GM19455 (cell line): ENCODE data around the gene RWDD1.
"Not testable (repeated sequence)": the region's sequence is repeated elsewhere in the genome, so short reads cannot be mapped to it uniquely, and the experiment has no call there.

Experiments used
- ATAC-seq: cut with Tn5 transposase; IDR thresholded peaks from one replicate; pipeline ENCODE4 v1.9.1; 2021; ENCODE audit not compliant: unreplicated experiment

The RWDD1 gene

GRCh38 chr6:116560130-116560529, 11.2 kb upstream of the RWDD1 start:
- no peak for ATAC-seq

- ATAC-seq: peak; percentile 72
Observed at GRCh38 chr6:116561377-116562018, 9.8 kb upstream of the RWDD1 start.

- ATAC-seq: no peak
Observed at GRCh38 chr6:116562019-116562403, 9.3 kb upstream of the RWDD1 start.

DNA sequence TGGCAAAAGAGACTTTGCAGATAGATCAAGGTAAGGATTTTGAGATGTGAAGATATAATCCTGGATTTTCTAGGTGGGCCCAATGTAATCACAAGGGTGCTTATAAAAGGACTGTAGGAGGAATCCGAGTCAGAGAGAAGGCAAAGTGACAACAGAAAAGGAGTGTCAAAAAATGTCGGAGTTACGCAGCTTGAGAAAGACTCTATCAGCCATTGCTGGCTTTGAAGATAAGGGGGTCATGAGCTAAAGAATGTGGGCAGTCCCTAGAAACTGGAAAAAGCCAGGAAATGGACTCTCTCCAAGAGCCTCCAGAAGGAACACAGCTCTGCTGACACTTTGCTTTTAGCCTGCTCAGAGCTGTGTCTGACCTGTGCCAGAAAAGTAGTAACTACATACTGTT, 8.7 kb upstream of the RWDD1 start:
- no peak for ATAC-seq

DNA sequence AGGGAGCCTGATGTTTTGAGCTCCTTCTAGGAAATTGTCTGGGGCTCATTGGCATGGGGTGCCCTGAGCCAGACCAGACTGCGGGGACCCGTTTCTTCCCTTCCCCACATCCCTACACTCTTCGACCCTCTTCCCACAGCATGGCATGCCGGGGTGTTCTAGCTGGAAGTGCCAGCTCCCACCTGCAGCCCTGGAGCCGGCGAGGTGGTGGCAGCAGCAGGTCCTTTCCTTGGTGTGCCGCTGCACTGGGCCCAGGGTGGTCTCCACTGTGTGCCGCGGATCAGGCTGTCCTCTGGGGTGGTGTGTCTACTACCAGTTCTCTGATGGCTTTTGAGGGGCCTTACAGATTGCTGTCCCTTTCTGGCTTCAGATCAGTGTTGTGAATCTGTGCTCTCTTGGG, 7.5 kb upstream of the RWDD1 start:
- no peak for ATAC-seq

GRCh38 chr6:116564311-116564710, 7.0 kb upstream of the RWDD1 start:
- no peak for ATAC-seq

DNA sequence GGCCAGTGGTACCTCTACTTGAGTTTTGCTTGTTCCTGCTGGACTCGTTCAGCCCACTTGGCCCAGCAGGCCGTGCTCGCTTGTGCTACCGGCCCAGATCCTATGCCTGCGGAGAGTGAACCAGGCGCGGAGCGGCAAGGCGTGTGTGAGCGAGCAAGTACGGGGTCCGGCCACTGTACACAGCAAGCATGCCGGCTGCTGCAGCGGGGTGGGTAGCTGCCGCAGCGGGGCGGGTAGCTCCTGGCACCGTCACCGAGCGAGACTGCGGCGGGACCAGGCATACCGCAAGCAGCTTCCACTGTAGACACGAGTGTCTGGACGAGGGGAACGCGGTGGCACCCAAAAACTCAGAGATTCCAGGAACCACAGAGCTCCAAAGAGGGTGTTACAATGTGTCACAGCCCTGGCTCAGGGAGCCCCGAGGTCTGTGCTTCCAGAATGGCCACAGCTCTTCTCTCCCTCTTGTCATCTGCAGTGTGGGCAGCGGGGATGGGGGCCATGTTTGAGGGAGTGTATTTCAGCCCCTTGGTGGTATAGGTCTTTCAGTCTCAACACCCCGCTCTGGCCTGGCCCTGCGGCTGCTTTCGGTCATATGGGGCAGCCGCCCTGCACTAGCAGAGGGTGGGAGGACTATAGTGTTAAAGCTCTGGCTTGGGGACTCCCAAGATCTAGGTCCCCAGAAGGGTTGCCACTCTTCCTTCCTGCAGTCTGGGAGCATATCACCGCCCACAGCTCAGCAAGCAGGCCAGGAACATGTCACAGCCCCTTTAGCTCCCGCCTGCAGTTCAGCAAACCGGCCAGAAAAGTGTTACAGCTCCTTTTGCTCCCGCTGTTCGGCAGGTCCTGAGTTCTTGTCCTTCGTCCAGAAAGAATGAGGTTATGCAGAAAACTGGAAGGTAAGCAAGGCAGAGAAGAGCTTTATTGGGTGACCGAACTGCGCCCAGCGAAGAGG, 6.1 kb upstream of the RWDD1 start:
- no peak for ATAC-seq

DNA sequence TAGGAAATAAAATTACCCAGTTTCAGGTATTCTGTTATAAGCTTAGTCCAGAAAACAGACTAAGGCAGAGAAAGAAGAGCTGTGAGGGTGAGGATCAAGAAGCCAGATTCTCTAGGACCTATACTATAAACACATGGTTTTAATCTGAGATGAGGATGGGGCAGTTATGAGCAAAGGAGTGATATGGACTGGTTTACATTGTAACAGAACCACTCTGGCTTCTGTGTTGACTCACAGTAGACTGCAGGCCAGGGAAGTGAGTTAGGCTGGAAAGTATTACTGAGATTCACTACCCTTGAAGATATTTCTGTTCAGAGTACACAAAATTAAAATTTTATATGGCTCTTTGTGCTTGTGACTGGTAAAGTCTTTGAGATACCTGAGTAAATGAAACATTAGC, 3.2 kb upstream of the RWDD1 start:
- no peak for ATAC-seq

GRCh38 chr6:116568821-116569755, 2.2 kb upstream of the RWDD1 start:
- ATAC-seq: no peak

DNA sequence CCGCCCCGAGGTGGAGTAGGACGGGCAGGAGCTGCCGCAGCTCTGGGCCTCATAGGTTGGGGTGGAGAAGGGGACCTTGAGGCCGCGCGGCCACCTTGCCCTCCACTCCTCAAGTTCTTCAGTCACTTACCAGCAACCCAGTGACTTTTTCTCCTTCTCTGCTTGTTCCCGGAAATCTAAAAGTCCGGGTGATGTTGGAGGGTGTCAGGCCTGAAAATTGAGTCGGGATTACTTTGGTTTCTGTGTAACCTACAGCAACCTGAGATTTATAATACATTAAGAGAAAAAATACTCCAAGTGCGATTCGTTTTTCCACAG, 338 bp downstream of the RWDD1 start:
- no peak for ATAC-seq

DNA sequence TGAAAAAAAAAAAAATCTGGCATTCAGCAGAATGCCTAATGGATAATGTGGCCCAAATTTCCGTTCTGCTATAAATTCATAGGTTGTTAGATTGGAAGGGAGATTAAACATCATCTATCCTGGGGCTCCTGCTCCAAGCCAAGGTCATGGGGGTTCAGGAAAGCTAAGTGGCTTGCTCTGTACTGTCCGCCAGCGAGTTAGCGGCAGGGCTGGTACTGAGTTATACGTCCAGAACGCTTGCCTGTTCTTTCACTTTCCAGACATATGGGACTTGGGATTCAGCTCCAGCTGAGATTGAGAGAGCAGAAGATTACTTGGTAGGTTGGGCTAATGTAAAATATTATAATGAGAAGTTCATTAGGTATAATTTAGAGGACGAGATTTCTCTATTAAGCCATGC, 858 bp downstream of the RWDD1 start:
- ATAC-seq: no peak

DNA sequence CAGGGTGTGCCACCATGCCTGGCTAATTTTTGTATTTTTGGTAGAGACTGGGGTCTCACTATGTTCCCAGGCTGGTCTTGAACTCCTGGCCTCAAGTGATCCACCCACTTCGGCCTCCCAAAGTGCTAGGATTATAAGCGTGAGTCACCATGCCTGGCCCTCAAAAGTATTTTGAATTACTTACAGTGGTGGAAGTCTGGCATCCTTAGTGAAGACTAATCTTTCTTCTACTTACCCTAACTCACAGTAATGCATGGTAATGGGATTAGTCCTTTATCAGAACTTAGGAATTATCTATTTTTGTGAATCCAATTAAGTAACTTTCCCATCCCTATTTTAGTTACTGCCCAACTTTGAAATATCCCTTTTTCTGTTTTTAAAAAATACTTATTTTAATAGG, 3.9 kb downstream of the RWDD1 start:
- no peak for ATAC-seq

DNA sequence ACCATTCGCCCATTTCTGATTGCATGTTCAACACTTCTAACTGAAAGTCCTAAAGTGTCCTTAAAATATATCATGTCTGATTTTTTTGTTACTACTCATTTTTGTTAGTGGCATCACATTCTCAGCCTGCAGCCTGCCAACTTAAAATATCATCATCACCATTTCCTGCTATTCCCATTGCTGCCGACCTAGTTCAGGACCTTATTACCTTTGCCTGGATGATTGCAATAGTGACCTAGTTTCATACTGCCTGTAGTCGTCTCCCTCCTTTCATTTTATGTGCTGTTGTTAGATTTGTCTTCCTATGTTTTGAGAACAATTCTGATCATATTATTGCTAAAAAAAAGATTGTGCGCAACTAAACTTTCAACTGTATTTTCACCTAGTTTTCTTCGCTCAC, 6.2 kb downstream of the RWDD1 start:
- ATAC-seq: no peak

DNA sequence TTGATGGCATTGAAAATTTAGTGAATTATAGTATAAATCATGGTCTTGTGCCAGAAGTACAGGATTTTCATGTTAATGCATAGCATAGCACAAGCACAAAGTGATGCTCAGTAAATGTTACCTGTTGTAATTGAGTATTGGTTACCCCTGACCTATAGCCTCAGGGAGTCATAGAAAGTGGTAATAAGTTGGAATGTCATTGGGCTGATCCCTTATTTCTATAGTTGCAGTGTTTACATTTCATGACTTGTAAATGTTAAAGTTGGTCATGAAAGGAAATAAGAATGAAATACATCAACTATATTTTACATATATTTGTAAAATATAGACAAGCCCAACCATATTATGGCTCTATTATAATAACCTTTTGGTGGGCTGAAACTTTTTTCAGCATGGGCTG, 7.0 kb downstream of the RWDD1 start:
- ATAC-seq: no peak

GRCh38 chr6:116579143-116579542, 7.8 kb downstream of the RWDD1 start:
- ATAC-seq: no peak

DNA sequence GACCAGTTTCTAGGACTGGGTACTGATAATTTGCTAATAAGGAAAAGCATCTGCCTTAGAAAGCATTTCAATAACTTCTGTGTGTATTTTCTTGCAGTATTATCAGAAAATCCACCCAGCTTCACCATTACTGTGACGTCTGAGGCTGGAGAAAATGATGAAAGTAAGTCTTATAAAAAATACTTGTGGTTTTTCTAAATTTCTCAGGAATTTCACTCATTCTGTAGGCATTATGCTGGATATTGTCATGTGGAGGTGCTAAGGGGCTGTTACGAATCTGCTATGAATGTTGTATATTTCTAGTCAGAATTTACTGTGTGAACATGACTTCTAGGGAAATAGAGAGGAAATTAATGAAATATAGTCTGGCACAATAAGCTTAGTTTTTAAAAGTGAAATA, 8.9 kb downstream of the RWDD1 start:
- ATAC-seq: no peak

GRCh38 chr6:116586276-116586675, 15.0 kb downstream of the RWDD1 start:
- no peak for ATAC-seq

DNA sequence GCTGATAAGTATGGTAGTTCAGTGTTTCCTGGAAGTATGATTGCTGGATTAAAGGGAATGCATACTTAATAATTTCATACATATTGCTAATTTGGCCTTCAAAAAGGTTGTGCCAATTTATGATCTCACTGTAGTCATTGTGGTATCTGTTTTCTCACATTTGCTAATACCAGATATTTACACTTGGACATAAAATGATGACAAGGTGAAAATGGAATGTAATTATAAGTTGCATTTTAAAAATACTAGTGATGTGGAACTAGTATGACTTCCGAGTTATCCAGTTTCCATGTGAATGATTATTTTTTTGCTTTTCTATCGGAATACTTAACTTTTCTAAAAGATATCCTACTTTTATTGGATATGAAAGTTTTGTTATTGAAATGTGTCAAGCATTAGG, 15.4 kb downstream of the RWDD1 start:
- ATAC-seq: no peak

- ATAC-seq: no peak
Observed at GRCh38 chr6:116595247-116595646, 23.9 kb downstream of the RWDD1 start.

DNA sequence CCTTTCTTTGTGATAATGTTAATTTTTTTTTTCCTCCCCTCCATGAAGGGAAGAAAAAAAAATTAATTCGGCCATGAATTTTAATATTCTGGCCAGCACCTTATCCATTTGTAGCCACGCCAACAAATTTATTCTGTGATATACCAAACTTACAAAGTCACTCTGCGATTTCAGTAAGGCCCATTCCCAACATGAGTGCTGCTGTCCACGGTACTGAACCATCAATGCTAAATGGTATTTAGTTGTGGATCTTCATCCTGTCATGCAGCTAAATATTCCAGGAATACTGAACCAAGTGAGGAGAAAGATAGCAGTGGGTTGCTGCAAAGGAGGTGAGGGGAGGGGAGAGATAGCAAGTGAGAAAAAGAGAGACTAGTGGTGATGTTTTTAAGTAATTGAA, 25.5 kb downstream of the RWDD1 start:
- no peak for ATAC-seq

DNA sequence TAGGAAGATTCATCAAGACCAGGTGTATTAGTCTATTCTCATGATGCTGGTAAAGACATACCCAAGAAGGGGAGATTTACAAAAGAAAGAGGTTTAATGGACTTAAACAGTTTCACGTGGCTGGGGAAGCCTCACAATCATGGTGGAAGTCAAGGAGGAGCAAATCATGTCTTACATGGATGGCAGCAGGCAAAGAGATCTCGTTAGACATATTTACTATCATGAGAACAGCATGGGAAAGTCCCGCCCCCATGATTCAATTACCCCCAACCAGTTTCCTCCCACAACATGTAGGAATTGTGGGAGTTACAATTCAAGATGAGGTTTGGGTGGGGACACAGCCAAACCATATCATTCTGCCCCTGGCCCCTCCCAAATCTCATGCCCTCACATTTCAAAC, 32.6 kb downstream of the RWDD1 start:
- not testable (repeated sequence) for ATAC-seq

DNA sequence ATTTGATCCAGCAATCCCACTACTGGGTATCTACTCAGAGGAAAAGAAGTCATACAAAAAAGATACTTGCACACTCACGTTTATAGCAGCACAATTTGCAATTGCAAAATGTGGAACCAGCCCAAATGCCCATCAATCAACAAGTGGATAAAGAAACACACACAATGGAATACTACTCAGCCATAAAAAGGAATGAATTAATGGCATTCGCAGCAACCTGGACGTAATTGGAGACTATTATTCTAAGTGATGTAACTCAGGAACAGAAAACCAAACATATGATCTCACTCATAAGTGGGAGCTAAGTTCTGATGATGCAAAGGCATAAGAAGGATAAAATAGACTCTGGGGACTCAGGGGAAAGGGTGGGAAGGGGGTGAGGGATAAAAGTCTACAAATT, 33.6 kb downstream of the RWDD1 start:
- ATAC-seq: not testable (repeated sequence)
